ENCODE measurements around the gene TOP2B.

The TOP2B gene

GRCh38 chr3:25610779-25611178 lies 53.9 kb downstream of the TOP2B start:
- no peak for DNase-seq

- no peak for DNase-seq
These were observed 54.5 kb downstream of the TOP2B start for GRCh38 chr3:25610167-25610566.

GRCh38 chr3:25604107-25604805 lies 60.5 kb downstream of the TOP2B start:
- DNase-seq, result peak; percentile 93

- DNase-seq, result peak; percentile 66
These were observed 61.0 kb downstream of the TOP2B start for GRCh38 chr3:25603703-25604102.

GRCh38 chr3:25597535-25598101 lies 67.1 kb downstream of the TOP2B start:
- DNase-seq, result no peak

- peak; percentile 77 for DNase-seq
These were observed 70.7 kb downstream of the TOP2B start for GRCh38 chr3:25594007-25594502.

GRCh38 chr3:25593001-25593400 lies 71.7 kb downstream of the TOP2B start:
- no peak for DNase-seq

GRCh38 chr3:25592510-25592968 lies 72.2 kb downstream of the TOP2B start:
- DNase-seq, result peak; percentile 68

GRCh38 chr3:25589783-25590258 lies 74.9 kb downstream of the TOP2B start:
- DNase-seq, result no peak

GRCh38 chr3:25589104-25589782 lies 75.5 kb downstream of the TOP2B start:
- no peak for DNase-seq

GRCh38 chr3:25588441-25589103 lies 76.1 kb downstream of the TOP2B start:
- no peak for DNase-seq

GRCh38 chr3:25587975-25588374 lies 76.7 kb downstream of the TOP2B start:
- DNase-seq, result no peak

- DNase-seq, result no peak
These were observed 77.2 kb downstream of the TOP2B start for GRCh38 chr3:25587526-25587925.

GRCh38 chr3:25587094-25587493 lies 77.6 kb downstream of the TOP2B start:
- DNase-seq, result no peak

- DNase-seq, result no peak
These were observed 78.2 kb downstream of the TOP2B start for GRCh38 chr3:25586553-25586952.

- no peak for DNase-seq
These were observed 78.6 kb downstream of the TOP2B start for GRCh38 chr3:25586167-25586505.

GRCh38 chr3:25585361-25586166 lies 79.1 kb downstream of the TOP2B start:
- DNase-seq, result no peak

- DNase-seq, result no peak
These were observed 80.5 kb downstream of the TOP2B start for GRCh38 chr3:25584011-25584789.

GRCh38 chr3:25583343-25583742 lies 81.4 kb downstream of the TOP2B start:
- no peak for DNase-seq

- DNase-seq, result peak; percentile 23
These were observed 82.5 kb downstream of the TOP2B start for GRCh38 chr3:25582242-25582641.

GRCh38 chr3:25581823-25582222 lies 82.9 kb downstream of the TOP2B start:
- no peak for DNase-seq

- no peak for DNase-seq
These were observed 83.4 kb downstream of the TOP2B start for GRCh38 chr3:25581335-25581734.
